ENCODE results near the gene CELSR1. TPM values are rescaled to one million over a fixed set of nuclear protein-coding genes. Genes with fewer than 3 reads are reported as not detected.

CELSR1 gene
- total and polyA plus RNA-seq, 10 donors: 4.3 to 13.1 (median 8.4) TPM

- no peak for DNase-seq
- no peak overlapping the region for H3K27ac ChIP-seq
- TF ChIP-seq POLR2AphosphoS5 (IDR thresholded peaks at IDR 0.05) (no peak), POLR2A (IDR thresholded peaks at IDR 0.05) (no peak), CTCF (IDR thresholded peaks at IDR 0.05 in 8 of 11, conservative IDR thresholded peaks at IDR 0.05 in 3 of 11) (no peak)
- intact Hi-C loops (cut with DNase I; ENCODE audit: low total_unique reads): no loop called here
- no peaks in the 10 kb centered on the region for H3K9me3 ChIP-seq
- peaks cover 0 to 13% (median 2%) of the 10 kb centered on the region in 6 donors for H3K4me1 ChIP-seq
- H3K4me3 ChIP-seq: no peak overlapping the region
- no peaks in the 10 kb centered on the region for H3K36me3 ChIP-seq
- WGBS, 5 donors: 85 to 93% (median 86%) methylated on average over 5 to 9 of the region's 9 CpGs
- H3K27me3 ChIP-seq (replicated peaks in 1 of 7): peaks cover 0 to 4% (median 0%) of the 10 kb centered on the region in 7 donors
Observed at GRCh38 chr22:46519377-46519776, 18.0 kb downstream of the CELSR1 start.

GRCh38 chr22:46518542-46519325, 18.7 kb downstream of the CELSR1 start:
- H3K9me3 ChIP-seq: no peaks in the 10 kb centered on the region
- DNase-seq: no peak
- intact Hi-C loops (cut with DNase I; ENCODE audit: low total_unique reads): no loop called here

GRCh38 chr22:46518038-46518437, 19.4 kb downstream of the CELSR1 start:
- 92 to 96% (median 94%) methylated on average over 12 to 18 of the region's 18 CpGs for WGBS, 5 donors
- H3K36me3 ChIP-seq: no peaks in the 10 kb centered on the region
- no peak overlapping the region for H3K4me3 ChIP-seq
- peaks cover 0 to 13% (median 2%) of the 10 kb centered on the region in 6 donors for H3K4me1 ChIP-seq
- no peaks in the 10 kb centered on the region for H3K27me3 ChIP-seq (replicated peaks in 1 of 7)
- intact Hi-C loops (cut with DNase I; ENCODE audit: low total_unique reads): no loop called here
- H3K27ac ChIP-seq: no peak overlapping the region
- TF ChIP-seq POLR2A (IDR thresholded peaks at IDR 0.05) (no peak), CTCF (IDR thresholded peaks at IDR 0.05 in 8 of 11, conservative IDR thresholded peaks at IDR 0.05 in 3 of 11) (no peak), POLR2AphosphoS5 (IDR thresholded peaks at IDR 0.05) (no peak)
- H3K9me3 ChIP-seq: no peaks in the 10 kb centered on the region
- no peak for DNase-seq

More at GRCh38 chr22:46518542-46519325, 18.7 kb downstream of the CELSR1 start:
- no peak overlapping the region for H3K27ac ChIP-seq
- 86 to 97% (median 93%) methylated on average over 25 of the region's 25 CpGs for WGBS, 5 donors
- H3K27me3 ChIP-seq (replicated peaks in 1 of 7): peaks cover 0 to 2% (median 0%) of the 10 kb centered on the region in 7 donors
- H3K4me3 ChIP-seq: no peak overlapping the region
- H3K4me1 ChIP-seq: peaks cover 0 to 13% (median 2%) of the 10 kb centered on the region in 6 donors
- TF ChIP-seq POLR2AphosphoS5 (IDR thresholded peaks at IDR 0.05) (no peak), CTCF (IDR thresholded peaks at IDR 0.05 in 8 of 11, conservative IDR thresholded peaks at IDR 0.05 in 3 of 11) (no peak), POLR2A (IDR thresholded peaks at IDR 0.05) (no peak)
- H3K36me3 ChIP-seq: no peaks in the 10 kb centered on the region

GRCh38 chr22:46517255-46517761, 20.1 kb downstream of the CELSR1 start:
- H3K4me1 ChIP-seq: peaks cover 0 to 13% (median 2%) of the 10 kb centered on the region in 6 donors
- H3K9me3 ChIP-seq: no peaks in the 10 kb centered on the region

More at GRCh38 chr22:46517255-46517761, 20.1 kb downstream of the CELSR1 start:
- intact Hi-C loops (cut with DNase I; ENCODE audit: low total_unique reads): no loop called here
- no peak for DNase-seq
- H3K36me3 ChIP-seq: no peaks in the 10 kb centered on the region
- no peak overlapping the region for H3K4me3 ChIP-seq
- TF ChIP-seq CTCF (IDR thresholded peaks at IDR 0.05 in 8 of 11, conservative IDR thresholded peaks at IDR 0.05 in 3 of 11): no peak
- TF ChIP-seq POLR2A (IDR thresholded peaks at IDR 0.05): no peak
- TF ChIP-seq POLR2AphosphoS5 (IDR thresholded peaks at IDR 0.05): peak in 1 of 3 donors; percentile 21
- peak overlapping the region in 1 of 8 donors; percentile 23 for H3K27ac ChIP-seq
- 43 to 65% (median 64%) methylated on average over 19 to 22 of the region's 22 CpGs for WGBS, 5 donors
- H3K27me3 ChIP-seq (replicated peaks in 1 of 7): no peaks in the 10 kb centered on the region

Measured in spleen (tissue), 11 donors.